ENCODE data around the gene IRAK4. TPM values are rescaled to one million over a fixed set of nuclear protein-coding genes. Genes with fewer than 3 reads are reported as not detected.
A peak's percentile ranks its signal among the peaks of the same experiment; 100 is the strongest.

IRAK4 gene
- total and polyA plus RNA-seq, 2 experiments from 2014 or later, result 3.9 to 12.9 TPM

DNA sequence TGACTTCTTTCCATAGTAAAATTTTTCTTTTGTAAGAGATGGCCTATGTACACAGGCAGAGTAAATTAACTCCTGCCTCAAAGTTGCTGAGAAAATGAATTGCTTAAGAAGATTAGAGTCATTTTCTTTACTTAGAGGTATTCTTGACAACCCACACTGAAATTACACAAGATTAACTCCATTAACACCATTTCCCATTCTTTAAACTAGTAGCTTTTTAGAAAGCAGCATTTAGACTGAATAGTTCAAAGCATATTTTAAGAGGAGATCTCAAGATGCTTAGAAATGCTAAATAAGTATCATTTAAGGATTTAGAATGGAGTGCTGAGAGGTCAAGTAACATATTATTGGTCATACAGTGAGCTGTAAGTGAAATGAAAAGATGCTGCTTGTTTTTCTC lies 35.6 kb upstream of the IRAK4 start (continued):
- TF ChIP-seq, protein P1, sequence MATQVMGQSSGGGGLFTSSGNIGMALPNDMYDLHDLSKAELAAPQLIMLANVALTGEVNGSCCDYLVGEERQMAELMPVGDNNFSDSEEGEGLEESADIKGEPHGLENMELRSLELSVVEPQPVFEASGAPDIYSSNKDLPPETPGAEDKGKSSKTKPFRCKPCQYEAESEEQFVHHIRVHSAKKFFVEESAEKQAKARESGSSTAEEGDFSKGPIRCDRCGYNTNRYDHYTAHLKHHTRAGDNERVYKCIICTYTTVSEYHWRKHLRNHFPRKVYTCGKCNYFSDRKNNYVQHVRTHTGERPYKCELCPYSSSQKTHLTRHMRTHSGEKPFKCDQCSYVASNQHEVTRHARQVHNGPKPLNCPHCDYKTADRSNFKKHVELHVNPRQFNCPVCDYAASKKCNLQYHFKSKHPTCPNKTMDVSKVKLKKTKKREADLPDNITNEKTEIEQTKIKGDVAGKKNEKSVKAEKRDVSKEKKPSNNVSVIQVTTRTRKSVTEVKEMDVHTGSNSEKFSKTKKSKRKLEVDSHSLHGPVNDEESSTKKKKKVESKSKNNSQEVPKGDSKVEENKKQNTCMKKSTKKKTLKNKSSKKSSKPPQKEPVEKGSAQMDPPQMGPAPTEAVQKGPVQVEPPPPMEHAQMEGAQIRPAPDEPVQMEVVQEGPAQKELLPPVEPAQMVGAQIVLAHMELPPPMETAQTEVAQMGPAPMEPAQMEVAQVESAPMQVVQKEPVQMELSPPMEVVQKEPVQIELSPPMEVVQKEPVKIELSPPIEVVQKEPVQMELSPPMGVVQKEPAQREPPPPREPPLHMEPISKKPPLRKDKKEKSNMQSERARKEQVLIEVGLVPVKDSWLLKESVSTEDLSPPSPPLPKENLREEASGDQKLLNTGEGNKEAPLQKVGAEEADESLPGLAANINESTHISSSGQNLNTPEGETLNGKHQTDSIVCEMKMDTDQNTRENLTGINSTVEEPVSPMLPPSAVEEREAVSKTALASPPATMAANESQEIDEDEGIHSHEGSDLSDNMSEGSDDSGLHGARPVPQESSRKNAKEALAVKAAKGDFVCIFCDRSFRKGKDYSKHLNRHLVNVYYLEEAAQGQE (IDR thresholded peaks at IDR 0.05; ENCODE audit: unreplicated experiment), result no peak

DNA sequence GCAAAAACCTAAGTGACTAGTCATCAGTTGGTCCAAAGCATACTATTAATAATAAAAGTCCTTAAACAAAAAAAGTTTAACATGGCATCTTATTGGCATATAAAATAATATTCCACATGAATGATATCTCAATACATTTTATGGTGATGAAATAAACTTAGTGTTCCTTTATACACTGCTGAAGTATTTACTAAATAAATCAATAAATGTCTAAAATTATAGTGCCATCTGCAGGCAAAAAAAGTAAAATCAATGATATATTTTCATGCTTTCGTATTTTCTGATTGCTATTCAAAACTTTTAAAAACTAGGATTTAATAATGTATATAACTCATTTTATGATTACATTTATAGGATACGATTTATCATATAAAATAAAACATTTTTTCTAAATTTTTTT lies 30.6 kb upstream of the IRAK4 start:
- H3K9me2 ChIP-seq (ENCODE audit: insufficient read depth), result no peaks in the 10 kb centered on the region
- ATAC-seq, result no peak
- no peak overlapping the region for H3K27ac Mint-ChIP-seq
- DNase-seq (ENCODE audit: low spot score), result no peak
- no peak overlapping the region for H3K4me3 ChIP-seq
- H3K36me3 Mint-ChIP-seq (ENCODE audit: low read depth), result no peaks in the 10 kb centered on the region; the same call in 2 of the 3 replicates
- no peak overlapping the region for H2AFZ ChIP-seq
- no peaks in the 10 kb centered on the region for H3K79me2 ChIP-seq (replicated peaks; ENCODE audit: insufficient read depth)
- no peaks in the 10 kb centered on the region for H3K36me3 ChIP-seq (ENCODE audit: insufficient read depth)
- H3F3A ChIP-seq (replicated peaks; ENCODE audit: low read depth), result no peaks in the 10 kb centered on the region
- H3K4me2 ChIP-seq, result no peak overlapping the region
- H4K20me1 ChIP-seq (replicated peaks; ENCODE audit: insufficient read depth), result no peaks in the 10 kb centered on the region
- no peaks in the 10 kb centered on the region for H3K27me3 ChIP-seq (ENCODE audit: insufficient read depth)
- peaks cover 10% of the 10 kb centered on the region for H3K4me1 Mint-ChIP-seq
- H3K4me3 Mint-ChIP-seq, result no peak overlapping the region
- TF ChIP-seq NANOG (IDR thresholded peaks at IDR 0.05; ENCODE audit: borderline replicate concordance), result no peak
- TF ChIP-seq CTCF (conservative IDR thresholded peaks at IDR 0.05; ENCODE audit: low read depth in 2 of 2), result peak in 1 of 2 experiments; percentile 51; a peak in 2 of 4 replicates
- no peak for TF ChIP-seq CREB1 (CRISPR knock-in tag; IDR thresholded peaks at IDR 0.05; ENCODE audit: low read depth)
- no peaks in the 10 kb centered on the region for H3K27me3 Mint-ChIP-seq (ENCODE audit: insufficient read depth, low read depth, poor library complexity)
- H3K9me3 Mint-ChIP-seq, result no peaks in the 10 kb centered on the region
- peaks cover 13% of the 10 kb centered on the region for H3K4me1 ChIP-seq (ENCODE audit: insufficient read depth)
- H3K27ac ChIP-seq (ENCODE audit: low read depth), result no peak overlapping the region

- no peaks in the 10 kb centered on the region for H3K27me3 Mint-ChIP-seq (ENCODE audit: insufficient read depth, low read depth, poor library complexity)
- no peak overlapping the region for H3K4me3 Mint-ChIP-seq
- ATAC-seq (no peak), DNase-seq (ENCODE audit: low spot score) (no peak)
- Histone ChIP-seq H4K20me1 (replicated peaks; ENCODE audit: insufficient read depth) (no peaks in the 10 kb centered on the region), H3K27me3 (ENCODE audit: insufficient read depth) (no peaks in the 10 kb centered on the region), H3K36me3 (ENCODE audit: insufficient read depth) (no peaks in the 10 kb centered on the region), H3F3A (replicated peaks; ENCODE audit: low read depth) (no peaks in the 10 kb centered on the region), H3K9me2 (ENCODE audit: insufficient read depth) (no peaks in the 10 kb centered on the region), H3K79me2 (replicated peaks; ENCODE audit: insufficient read depth) (no peaks in the 10 kb centered on the region), H3K4me3 (no peak overlapping the region), H3K27ac (ENCODE audit: low read depth) (no peak overlapping the region), H2AFZ (no peak overlapping the region), H3K4me1 (ENCODE audit: insufficient read depth) (peaks cover 7% of the 10 kb centered on the region; the same call in 1 of the 2 replicates), H3K4me2 (no peak overlapping the region)
- H3K36me3 Mint-ChIP-seq (ENCODE audit: low read depth), result no peaks in the 10 kb centered on the region; the same call in 2 of the 3 replicates
- H3K9me3 Mint-ChIP-seq, result no peaks in the 10 kb centered on the region
- no peak overlapping the region for H3K27ac Mint-ChIP-seq
- H3K4me1 Mint-ChIP-seq, result peaks cover 5% of the 10 kb centered on the region
- TF ChIP-seq, protein P1 (IDR thresholded peaks at IDR 0.05; ENCODE audit: unreplicated experiment), result no peak
These were observed 30.1 kb upstream of the IRAK4 start for GRCh38 chr12:43728698-43729097.

All from GM23338 (cell line).